ENCODE measurements around the gene FAT1.

FAT1 gene

GRCh38 chr4:186651624-186652023 lies 72.0 kb downstream of the FAT1 start:
- no peak for DNase-seq (ENCODE audit: low read depth)

GRCh38 chr4:186651181-186651603 lies 72.5 kb downstream of the FAT1 start:
- no peak for DNase-seq (ENCODE audit: low read depth)

- DNase-seq (ENCODE audit: low read depth): no peak
Measured at GRCh38 chr4:186650401-186651180, 73.1 kb downstream of the FAT1 start.

- no peak for DNase-seq (ENCODE audit: low read depth)
Measured at GRCh38 chr4:186647821-186648220, 75.8 kb downstream of the FAT1 start.

- DNase-seq (ENCODE audit: low read depth): no peak
Measured at GRCh38 chr4:186644737-186645261, 78.9 kb downstream of the FAT1 start.

- no peak for DNase-seq (ENCODE audit: low read depth)
Measured at GRCh38 chr4:186644311-186644638, 79.4 kb downstream of the FAT1 start.

- no peak for DNase-seq (ENCODE audit: low read depth)
Measured at GRCh38 chr4:186643501-186644310, 80.0 kb downstream of the FAT1 start.

GRCh38 chr4:186642998-186643397 lies 80.7 kb downstream of the FAT1 start:
- no peak for DNase-seq (ENCODE audit: low read depth)

GRCh38 chr4:186642530-186642929 lies 81.1 kb downstream of the FAT1 start:
- no peak for DNase-seq (ENCODE audit: low read depth)

- DNase-seq (ENCODE audit: low read depth): no peak
Measured at GRCh38 chr4:186634591-186635128, 89.0 kb downstream of the FAT1 start.

GRCh38 chr4:186633844-186634243 lies 89.8 kb downstream of the FAT1 start:
- DNase-seq (ENCODE audit: low read depth): no peak

- no peak for DNase-seq (ENCODE audit: low read depth)
Measured at GRCh38 chr4:186630128-186630527, 93.5 kb downstream of the FAT1 start.

GRCh38 chr4:186628058-186628711 lies 95.5 kb downstream of the FAT1 start:
- no peak for DNase-seq (ENCODE audit: low read depth)

- DNase-seq (ENCODE audit: low read depth): no peak
Measured at GRCh38 chr4:186627226-186627865, 96.3 kb downstream of the FAT1 start.

- DNase-seq (ENCODE audit: low read depth): no peak
Measured at GRCh38 chr4:186624951-186625350, 98.7 kb downstream of the FAT1 start.

GRCh38 chr4:186623546-186623945 lies 100.1 kb downstream of the FAT1 start:
- DNase-seq (ENCODE audit: low read depth): no peak

GRCh38 chr4:186622788-186623464 lies 100.7 kb downstream of the FAT1 start:
- no peak for DNase-seq (ENCODE audit: low read depth)

- no peak for DNase-seq (ENCODE audit: low read depth)
Measured at GRCh38 chr4:186621959-186622553, 101.6 kb downstream of the FAT1 start.

- no peak for DNase-seq (ENCODE audit: low read depth)
Measured at GRCh38 chr4:186619088-186619487, 104.6 kb downstream of the FAT1 start.

GRCh38 chr4:186617921-186618320 lies 105.7 kb downstream of the FAT1 start:
- DNase-seq (ENCODE audit: low read depth): no peak

- DNase-seq (ENCODE audit: low read depth): no peak
Measured at GRCh38 chr4:186607490-186607889, 116.2 kb downstream of the FAT1 start.

Data from activated T-cell treated with anti-CD3 and anti-CD28 coated beads for 1 hour (primary cell).